GM10248 (cell line): Measurements from ENCODE around the gene SCYGR8.

Source experiments
- CTCF ChIA-PET: fragments of 300-600 bp; sonication (Branson Sonifier 250); formaldehyde crosslinking; extraction: SDS; loops from one replicate; lab custom pipeline; 2021; ENCODE audit warnings: antibody characterized with exemption; lab: Yijun Ruan, JAX
- POLR2A ChIA-PET: fragments of 350-650 bp; sonication (Branson Sonifier 250); formaldehyde crosslinking; extraction: SDS; loops from one replicate; lab custom pipeline; 2020; ENCODE audit warnings: antibody characterized with exemption; lab: Yijun Ruan, JAX
- DNase-seq: peaks from one replicate; pipeline ENCODE4 v3.0.0; 2012; ENCODE audit errors: extremely low spot score
- CTCF ChIP-seq: IDR thresholded peaks from 2 replicates; pipeline ENCODE4 v1.5.1; 2012; ENCODE audit warnings: mild to moderate bottlenecking, low read depth; ENCODE audit errors: extremely low read depth, missing control alignments, control extremely low read depth

Gene SCYGR8

GRCh38 chr2:227781841-227782240, 36.1 kb downstream of the SCYGR8 start:
- TF ChIP-seq CTCF = no peak
- CTCF ChIA-PET = interaction anchor here (1.0 to 2.7 kb wide), 7 partner anchors 9 to 366 kb away, joined by 3 to 24 read pairs (median 3); no protein-coding TSS in a partner anchor
- POLR2A ChIA-PET = no interaction called here
- no peak for DNase-seq

DNA sequence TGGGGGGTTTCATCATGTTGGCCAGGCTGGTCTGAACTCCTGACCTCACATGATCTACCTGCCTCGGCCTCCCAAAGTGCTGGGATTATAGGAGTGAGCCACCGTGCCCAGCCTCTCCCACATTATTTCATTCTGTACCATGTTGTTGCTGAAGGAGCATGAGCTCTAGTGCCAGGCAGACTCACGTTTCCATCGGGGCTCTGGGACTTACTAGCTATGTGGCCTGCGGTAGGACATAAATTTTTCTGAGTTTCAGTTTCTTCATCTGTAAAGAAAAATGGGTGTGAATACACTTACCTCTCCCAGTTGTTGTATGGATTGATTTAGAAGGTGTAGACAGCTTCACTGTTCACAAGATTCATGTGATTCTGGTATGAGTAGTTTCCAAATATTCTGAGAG, 37.1 kb downstream of the SCYGR8 start:
- DNase-seq = no peak
- POLR2A ChIA-PET = no interaction called here
- CTCF ChIA-PET = interaction anchor here (0.8 to 2.7 kb wide), 11 partner anchors 8 to 80 kb away, joined by 3 to 24 read pairs (median 5); no protein-coding TSS in a partner anchor
- TF ChIP-seq CTCF = no peak

DNA sequence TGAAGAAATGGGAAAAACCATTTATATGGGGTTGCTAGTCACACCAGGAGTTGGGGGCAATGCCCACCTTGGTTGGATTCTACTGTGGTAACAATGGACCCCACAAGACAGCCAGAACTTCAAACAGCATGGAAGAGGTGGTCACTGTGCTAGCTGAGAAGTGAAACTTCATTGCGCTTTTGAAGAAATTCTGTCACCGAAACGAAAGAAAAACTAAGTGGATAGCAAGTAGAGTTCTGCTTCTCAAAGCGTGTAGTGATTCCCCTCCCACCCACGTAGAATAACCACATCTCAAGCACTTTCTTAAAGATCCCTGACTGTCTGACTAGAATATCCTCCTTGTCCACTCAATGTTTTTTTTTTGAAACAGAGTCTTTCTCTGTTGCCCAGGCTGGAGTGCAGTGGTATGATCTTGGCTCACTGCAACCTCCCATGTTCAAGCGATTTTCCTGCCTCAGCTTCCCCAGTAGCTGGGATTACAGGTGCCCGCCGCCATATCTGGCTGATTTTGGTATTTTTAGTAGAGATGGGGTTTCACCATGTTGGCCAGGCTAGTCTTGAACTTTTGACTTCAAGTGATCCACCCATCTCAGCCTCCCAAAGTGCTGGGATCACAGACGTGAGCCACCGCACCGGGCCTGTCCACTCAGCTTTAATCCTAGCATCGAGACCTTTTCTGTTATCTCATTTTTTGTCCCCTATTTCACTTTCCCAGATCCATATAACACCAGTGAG, 37.9 kb downstream of the SCYGR8 start:
- peak; percentile 79 for DNase-seq
- ChIA-PET POLR2A (no interaction called here), CTCF (interaction anchor here (0.7 to 2.7 kb wide), 13 partner anchors 9 to 126 kb away, joined by 3 to 24 read pairs (median 5); no protein-coding TSS in a partner anchor)
- TF ChIP-seq CTCF = no peak

GRCh38 chr2:227785293-227785692, 39.6 kb downstream of the SCYGR8 start:
- no peak for TF ChIP-seq CTCF
- DNase-seq = no peak
- ChIA-PET POLR2A (no interaction called here), CTCF (interaction anchor here (1.4 kb wide), 1 partner anchor 76 kb away, joined by 5 read pairs; no protein-coding TSS in a partner anchor)

DNA sequence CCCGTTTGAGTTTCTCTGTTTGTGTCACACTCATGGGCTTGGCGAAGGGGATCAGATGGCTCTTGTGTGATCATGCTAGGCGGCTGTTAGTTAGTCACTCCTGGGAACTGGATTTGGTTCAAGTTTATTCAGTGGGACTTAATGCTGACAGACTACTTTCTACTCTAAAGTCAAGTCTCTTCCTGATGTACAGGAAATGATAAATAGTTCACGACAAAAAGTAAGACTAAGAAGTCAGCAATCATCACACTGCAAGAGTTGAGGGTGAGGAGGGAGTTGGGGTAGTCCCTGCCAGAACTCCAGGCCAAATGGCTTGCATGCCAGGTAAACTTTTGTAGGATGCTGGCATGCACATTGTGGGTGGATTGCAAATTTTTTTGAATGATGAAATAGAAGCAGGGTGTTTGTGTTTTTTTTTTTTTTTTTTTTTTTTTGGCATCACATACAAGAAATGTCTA, 42.9 kb downstream of the SCYGR8 start:
- no peak for TF ChIP-seq CTCF
- POLR2A ChIA-PET = no interaction called here
- no peak for DNase-seq
- CTCF ChIA-PET = interaction anchor here (0.9 to 1.3 kb wide), 2 partner anchors 14 to 101 kb away, joined by 4 to 5 read pairs; no protein-coding TSS in a partner anchor

- ChIA-PET POLR2A (no interaction called here), CTCF (interaction anchor here (1.0 to 1.6 kb wide), 3 partner anchors 30 to 131 kb away, joined by 3 to 5 read pairs (median 4); no protein-coding TSS in a partner anchor)
- DNase-seq = no peak
- no peak for TF ChIP-seq CTCF
These were observed 44.1 kb downstream of the SCYGR8 start for GRCh38 chr2:227789803-227790202.
